Measurements from ENCODE around the gene SLC2A13. TPM values are rescaled to one million over a fixed set of nuclear protein-coding genes. Genes with fewer than 3 reads are reported as not detected.

SLC2A13 gene
- total RNA-seq, 1 donor from 2014 or later = 11.0 TPM

GRCh38 chr12:39993268-39993667 is 112.6 kb downstream of the SLC2A13 start:
- DNase-seq (ENCODE audit: low read depth) = no peak

GRCh38 chr12:39990122-39991101 is 115.5 kb downstream of the SLC2A13 start:
- no peak for DNase-seq (ENCODE audit: low read depth)

- DNase-seq (ENCODE audit: low read depth) = no peak
Observed at GRCh38 chr12:39989501-39989900, 116.4 kb downstream of the SLC2A13 start.

DNA sequence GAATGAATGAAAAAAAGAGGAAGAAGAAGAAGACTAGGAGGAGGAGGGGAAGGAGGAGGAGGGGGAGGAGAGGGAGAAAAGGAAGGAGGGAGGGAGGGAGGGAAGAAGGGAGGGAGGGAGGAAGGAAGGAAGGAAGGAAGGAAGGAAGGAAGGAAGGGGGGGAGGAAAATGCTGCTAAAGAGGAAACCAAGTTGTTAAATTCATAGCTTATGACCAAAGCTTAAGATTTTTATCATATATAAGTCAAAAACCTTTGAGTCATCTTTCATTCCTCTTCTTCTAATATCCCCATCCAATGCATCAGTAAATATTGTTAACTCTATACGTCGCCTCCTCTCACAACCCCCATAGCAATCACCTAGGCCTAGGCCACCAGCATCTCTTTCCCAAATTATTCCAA is 117.3 kb downstream of the SLC2A13 start:
- DNase-seq (ENCODE audit: low read depth) = no peak

DNA sequence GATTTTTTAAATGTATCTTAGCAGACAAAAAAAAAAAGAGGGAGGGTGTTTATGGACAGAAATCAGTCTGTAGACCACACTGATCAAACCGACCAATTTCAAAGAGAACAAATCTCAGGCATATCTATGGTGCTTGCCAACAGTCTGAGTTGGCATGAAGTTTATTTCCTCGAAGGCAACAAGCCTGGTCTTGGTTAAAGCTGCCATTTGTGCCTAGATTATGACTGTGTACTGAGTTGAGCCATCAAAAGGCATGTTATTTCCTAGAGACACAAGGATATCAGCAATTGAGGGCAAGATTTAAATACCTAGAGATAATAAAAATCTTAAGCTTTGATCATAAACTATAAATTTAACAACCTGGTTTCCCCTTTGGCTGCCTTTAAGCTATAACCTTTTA is 119.2 kb downstream of the SLC2A13 start:
- no peak for DNase-seq (ENCODE audit: low read depth)

DNA sequence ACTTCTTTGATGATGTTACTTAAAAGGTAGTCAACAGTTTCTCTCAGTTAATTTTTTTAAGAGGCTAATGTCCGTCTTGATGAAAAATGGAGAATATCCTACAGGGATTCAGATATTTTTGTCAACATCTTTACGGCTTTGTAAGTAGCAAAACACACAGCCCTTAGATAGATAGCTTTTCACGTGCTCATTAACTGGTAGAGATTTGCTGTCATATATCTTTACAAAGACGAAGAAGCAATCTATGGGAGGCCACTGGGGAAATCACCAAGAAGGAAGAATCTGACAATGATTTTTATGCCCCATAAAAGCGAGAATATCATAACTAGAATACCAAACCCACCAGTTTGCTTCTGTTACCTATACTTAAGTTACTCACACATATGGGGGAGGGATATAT is 121.2 kb downstream of the SLC2A13 start:
- no peak for DNase-seq (ENCODE audit: low read depth)

DNA sequence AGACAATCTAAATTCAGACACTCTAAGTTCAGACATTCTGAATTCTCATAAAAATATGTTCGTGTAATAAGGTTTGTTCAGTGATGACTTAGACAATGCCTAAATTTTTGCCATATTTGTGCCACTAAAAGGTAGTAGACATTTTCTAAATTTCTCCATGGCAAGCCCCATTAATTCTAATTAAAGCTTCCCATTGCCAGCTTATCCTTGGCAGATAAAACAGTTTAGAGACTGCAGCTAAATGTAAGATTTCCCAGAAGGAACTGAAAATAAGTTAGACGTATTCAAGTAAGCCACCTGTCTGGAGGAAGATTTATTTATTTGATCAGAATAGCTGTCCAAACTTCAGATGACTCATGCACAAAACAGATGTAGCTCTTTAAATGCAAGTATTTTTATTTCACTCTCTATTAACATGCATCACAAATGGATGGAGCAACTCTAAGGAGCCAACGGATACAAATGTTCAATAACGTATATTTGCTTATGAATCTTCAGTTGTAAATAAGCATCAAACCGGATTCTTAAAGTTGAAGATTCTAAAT is 130.4 kb downstream of the SLC2A13 start:
- DNase-seq (ENCODE audit: low read depth) = peak; percentile 27

- peak; percentile 90 for DNase-seq (ENCODE audit: low read depth)
Observed at GRCh38 chr12:39972119-39972518, 133.8 kb downstream of the SLC2A13 start.

- no peak for DNase-seq (ENCODE audit: low read depth)
Observed at GRCh38 chr12:39971348-39971747, 134.5 kb downstream of the SLC2A13 start.

DNA sequence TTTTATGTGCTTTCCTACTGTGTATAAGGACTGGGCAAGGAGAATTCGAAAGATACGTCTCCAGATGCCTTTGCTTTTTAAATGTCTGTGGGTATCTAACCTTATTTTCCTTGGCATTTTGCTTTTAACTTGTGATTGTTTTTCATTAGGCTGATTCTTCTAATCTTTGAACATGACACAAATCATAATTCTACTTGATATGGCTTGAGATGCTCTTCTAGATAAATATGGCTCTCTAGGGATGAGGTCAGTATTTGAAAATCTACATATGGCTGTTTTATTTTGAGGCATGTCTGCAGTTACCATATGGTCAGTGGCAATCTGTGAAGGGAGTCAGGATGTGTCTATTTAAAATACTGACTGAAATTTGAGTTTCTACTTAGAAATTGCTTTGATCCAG is 139.2 kb downstream of the SLC2A13 start:
- DNase-seq (ENCODE audit: low read depth) = no peak

- DNase-seq (ENCODE audit: low read depth) = peak; percentile 76
Observed at GRCh38 chr12:39966256-39966655, 139.6 kb downstream of the SLC2A13 start.

DNA sequence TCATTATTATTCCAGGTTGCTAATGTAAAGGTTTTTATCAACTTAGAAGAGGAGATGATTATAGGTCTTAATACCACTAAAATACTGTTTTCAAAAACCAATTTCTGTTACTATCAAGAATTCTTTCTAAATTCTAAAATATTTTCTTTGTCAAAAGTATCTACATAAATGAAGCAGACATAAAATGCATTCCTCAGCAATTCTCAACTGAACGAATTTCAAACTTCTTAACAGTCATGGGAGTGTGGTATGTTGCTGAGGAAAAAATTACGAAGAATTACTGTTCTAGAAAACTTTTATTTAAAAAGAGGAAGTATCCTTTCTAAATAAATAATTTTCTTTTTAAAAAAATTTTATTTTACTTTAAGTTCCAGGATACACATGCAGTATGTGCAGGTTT is 146.4 kb downstream of the SLC2A13 start:
- no peak for DNase-seq (ENCODE audit: low read depth)

- peak; percentile 36 for DNase-seq (ENCODE audit: low read depth)
Observed at GRCh38 chr12:39959031-39959430, 146.8 kb downstream of the SLC2A13 start.

GRCh38 chr12:39958377-39958776 is 147.5 kb downstream of the SLC2A13 start:
- DNase-seq (ENCODE audit: low read depth) = no peak

DNA sequence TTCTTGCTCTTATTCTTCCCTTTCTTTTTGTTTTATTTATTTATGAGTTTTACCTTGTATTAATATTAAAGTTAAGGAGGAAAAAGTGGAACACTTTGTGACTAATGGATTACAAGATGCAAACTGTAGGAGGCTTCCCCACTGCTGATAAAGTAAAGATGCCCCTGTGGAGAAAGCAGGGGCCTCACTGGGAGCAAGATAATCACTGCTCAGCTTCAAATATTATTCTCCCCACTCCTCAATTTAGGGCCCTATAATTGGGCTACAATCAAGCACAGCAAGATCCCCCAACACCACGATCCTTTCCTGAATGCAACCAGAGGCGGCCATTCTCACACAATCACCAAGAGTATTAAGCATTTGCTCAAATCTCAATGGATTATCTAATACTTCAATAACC is 149.2 kb downstream of the SLC2A13 start:
- no peak for DNase-seq (ENCODE audit: low read depth)

DNA sequence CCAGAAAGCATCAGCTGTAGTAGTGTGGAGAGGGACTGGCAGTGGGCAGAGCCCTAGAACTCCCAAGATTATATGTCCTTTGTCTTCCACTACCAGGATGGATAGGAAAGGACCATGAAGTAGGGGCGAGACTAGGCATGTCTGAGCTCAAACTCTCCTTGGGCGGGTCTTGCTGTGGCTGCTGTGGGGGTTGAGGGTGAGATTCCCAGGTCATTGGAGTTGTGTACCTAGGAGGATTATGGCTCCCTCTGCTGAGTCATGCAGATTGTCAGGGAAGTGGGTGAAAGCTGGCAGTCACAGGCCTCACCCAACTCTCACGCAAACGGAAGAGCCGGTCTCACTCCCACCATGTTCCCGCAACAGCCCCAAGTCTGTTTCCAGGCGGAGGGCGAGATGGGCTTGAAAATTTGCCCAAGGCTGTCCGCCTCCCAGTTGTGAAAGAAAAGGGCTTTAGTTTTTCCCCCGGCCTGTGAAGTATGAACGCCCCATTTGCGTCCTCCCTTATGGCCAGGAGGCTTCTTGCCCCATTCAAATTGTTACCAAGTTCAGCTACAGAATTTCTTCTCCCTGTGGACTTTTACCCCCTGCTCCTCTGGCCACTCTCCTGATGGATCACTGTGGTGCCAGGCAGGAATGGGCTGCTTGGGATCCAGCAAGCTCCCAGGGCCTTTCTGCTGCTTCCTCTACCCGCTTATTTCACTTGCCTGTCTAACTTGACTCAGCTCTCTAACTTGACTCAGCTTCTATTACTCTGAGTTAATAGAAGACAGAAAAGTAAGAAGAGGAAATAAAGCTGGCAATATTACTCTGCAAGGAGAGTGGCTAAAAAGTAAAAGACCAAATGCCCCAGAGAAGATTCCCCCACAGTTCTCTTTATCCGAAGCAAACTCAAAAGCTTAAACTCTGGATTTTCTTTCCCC is 159.3 kb downstream of the SLC2A13 start:
- peak; percentile 45 for DNase-seq (ENCODE audit: low read depth)

GRCh38 chr12:39937119-39937518 is 168.8 kb downstream of the SLC2A13 start:
- DNase-seq (ENCODE audit: low read depth) = no peak

DNA sequence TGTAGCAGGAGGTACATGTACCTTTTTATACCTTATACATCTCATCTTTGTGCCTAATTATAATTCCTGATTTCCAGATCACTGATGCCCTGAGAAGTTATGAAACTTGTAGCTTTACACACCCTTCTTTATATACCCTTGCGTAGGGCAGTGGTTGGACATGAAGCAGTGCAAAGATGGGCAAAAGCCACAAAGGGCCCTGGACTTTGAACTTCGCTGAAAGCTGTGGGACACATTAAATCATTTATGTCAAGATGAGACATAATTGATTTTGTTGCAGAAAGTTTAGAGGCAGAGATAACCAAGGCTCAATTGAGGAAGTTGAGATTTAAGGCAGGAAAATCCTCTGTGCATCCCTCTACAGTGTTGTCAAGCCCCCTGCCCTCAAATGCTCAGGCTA is 170.0 kb downstream of the SLC2A13 start:
- DNase-seq (ENCODE audit: low read depth) = no peak

DNA sequence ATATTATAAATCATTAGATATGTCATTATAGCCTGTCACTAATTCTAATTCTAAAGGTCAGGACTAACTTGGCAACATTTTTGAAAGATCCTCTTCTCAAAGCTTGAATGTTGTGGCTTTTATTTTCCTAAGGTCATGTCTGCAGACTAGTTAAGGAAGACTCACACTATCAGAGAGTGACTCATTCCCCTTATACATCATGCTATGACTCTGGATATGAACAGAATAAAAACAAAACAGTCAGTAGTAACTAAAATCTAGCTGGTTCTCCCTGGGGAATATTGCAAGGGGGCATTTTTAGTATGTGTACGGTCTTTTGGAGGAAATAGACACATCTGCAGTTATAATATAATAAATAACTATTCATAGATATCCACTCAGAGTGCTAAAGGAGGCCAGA is 170.6 kb downstream of the SLC2A13 start:
- DNase-seq (ENCODE audit: low read depth) = peak; percentile 17

- peak; percentile 44 for DNase-seq (ENCODE audit: low read depth)
Observed at GRCh38 chr12:39931857-39932256, 174.0 kb downstream of the SLC2A13 start.

DNA sequence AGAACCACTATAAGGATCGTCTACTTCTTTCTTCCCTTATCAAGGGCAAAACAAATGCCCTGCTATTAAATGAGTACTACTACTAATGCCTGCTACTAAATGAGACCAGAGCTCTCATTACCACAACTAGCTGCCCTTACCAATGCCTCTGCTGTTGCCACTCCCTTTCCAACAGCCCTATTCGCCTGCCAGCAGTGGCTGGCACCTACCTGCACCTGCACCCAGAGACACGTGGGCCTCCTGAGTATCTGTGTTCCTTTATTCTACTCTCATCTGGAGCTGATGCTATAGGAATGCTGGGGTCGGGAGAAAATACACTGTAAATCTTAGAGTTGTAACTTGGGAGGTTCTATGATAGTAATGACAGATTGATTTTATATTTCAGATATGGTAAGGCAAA is 174.7 kb downstream of the SLC2A13 start:
- no peak for DNase-seq (ENCODE audit: low read depth)

- DNase-seq (ENCODE audit: low read depth) = no peak
Observed at GRCh38 chr12:39930101-39930500, 175.8 kb downstream of the SLC2A13 start.
